CD4-positive, alpha-beta memory T cell (primary cell): Measurements from ENCODE around the gene PEX12. TPM values are rescaled to one million over a fixed set of nuclear protein-coding genes. Genes with fewer than 3 reads are reported as not detected.
A peak's percentile ranks its signal among the peaks of the same experiment; 100 is the strongest.
"Not testable (repeated sequence)": the region's sequence is repeated elsewhere in the genome, so short reads cannot be mapped to it uniquely, and the experiment has no call there.

Experiments used
- CTCF ChIA-PET: fragments of 350-600 bp; sonication (Branson Sonifier 250); formaldehyde crosslinking; loops from one replicate; lab custom pipeline; 2021; ENCODE audit warnings: inconsistent platforms; ENCODE audit not compliant: partially characterized antibody; lab: Charles Lee
- POLR2A ChIA-PET: fragments of 350-600 bp; sonication (Branson Sonifier 250); formaldehyde crosslinking; loops from one replicate; lab custom pipeline; 2021; ENCODE audit not compliant: partially characterized antibody; lab: Charles Lee
- DNase-seq, 5 donors: peaks; one replicate each; pipeline versions ENCODE4 v3.0.0 to v3.0.0-alpha.2; 2020 to 2022; ENCODE audit warnings: mixed read lengths in 1 of 5
- H3K27ac ChIP-seq: one replicate; pipeline ENCODE4 v1.7.0; 2013; ENCODE audit warnings: low read depth, low read length
- H3K27me3 ChIP-seq: 2 replicates; pipeline ENCODE4 v1.7.0; 2013; ENCODE audit warnings: mild to moderate bottlenecking, low read length, moderate library complexity; ENCODE audit not compliant: insufficient read depth
- H3K36me3 ChIP-seq: 2 replicates; pipeline ENCODE4 v1.7.0; 2013; ENCODE audit warnings: mild to moderate bottlenecking, low read length, moderate library complexity; ENCODE audit not compliant: insufficient read depth
- H3K4me1 ChIP-seq: 2 replicates; pipeline ENCODE4 v1.7.0; 2013; ENCODE audit warnings: mild to moderate bottlenecking, low read length, moderate library complexity; ENCODE audit not compliant: insufficient read depth
- H3K4me3 ChIP-seq, 2 donors: one replicate each; pipeline ENCODE4 v1.7.0; 2013; ENCODE audit warnings: low read length in 2 of 2, mild to moderate bottlenecking in 1 of 2
- H3K9me3 ChIP-seq, 2 donors: one replicate each; pipeline ENCODE4 v1.7.0; 2013; ENCODE audit warnings: low read length in 2 of 2, control low read depth in 1 of 2; ENCODE audit not compliant: control insufficient read depth in 1 of 2
- H3K27ac Mint-ChIP-seq, 7 donors: one replicate each; pipeline ENCODE4 v1.8.0; 2020 to 2021; ENCODE audit warnings: mixed read lengths in 7 of 7, mild to moderate bottlenecking in 6 of 7, inconsistent platforms in 3 of 7, moderate library complexity in 3 of 7
- H3K27me3 Mint-ChIP-seq, 2 donors: one replicate each; pipeline ENCODE4 v1.8.0; 2020 to 2021; ENCODE audit warnings: mixed read lengths in 2 of 2
- H3K36me3 Mint-ChIP-seq, 2 donors: one replicate each; pipeline ENCODE4 v1.8.0; 2020 to 2021; ENCODE audit warnings: mixed read lengths in 2 of 2, inconsistent platforms in 1 of 2, mild to moderate bottlenecking in 1 of 2
- H3K4me1 Mint-ChIP-seq, 4 donors: one replicate each; pipeline ENCODE4 v1.8.0; 2020 to 2021; ENCODE audit warnings: mixed read lengths in 4 of 4, mild to moderate bottlenecking in 1 of 4
- H3K4me3 Mint-ChIP-seq, 8 donors: one replicate each; pipeline ENCODE4 v1.8.0; 2020 to 2021; ENCODE audit warnings: mixed read lengths in 8 of 8, mild to moderate bottlenecking in 7 of 8, moderate library complexity in 6 of 8, inconsistent platforms in 3 of 8
- H3K9me3 Mint-ChIP-seq, 8 donors: one replicate each; pipeline ENCODE4 v1.8.0; 2020 to 2021; ENCODE audit warnings: mixed read lengths in 8 of 8, mild to moderate bottlenecking in 5 of 8, inconsistent platforms in 3 of 8, moderate library complexity in 1 of 8
- intact Hi-C: fragments of 100-400 bp; cut with micrococcal nuclease; formaldehyde crosslinking; loops from one replicate; pipeline ENCODE4 v1.15.1; 2023
- polyA plus RNA-seq, 2 donors: library from polyadenylated mRNA; unstranded; fragments of 300-500 nt; fragmentation: Illumina TruSeq; gene quantifications; one replicate each; pipeline ENCODE4 v1.2.3, GENCODE V29; 2021
- total RNA-seq, 2 experiments: library from RNA; stranded (reverse); gene quantifications; one replicate each; pipeline ENCODE4 v1.2.3, GENCODE V29; 2021

PEX12 gene
- total and polyA plus RNA-seq, 4 experiments from 2014 or later = 1.3 to 8.5 (median 5.5) TPM

- H3K4me1 ChIP-seq, H3K27me3 ChIP-seq, H3K36me3 Mint-ChIP-seq, intact Hi-C loops, H3K27ac ChIP-seq, H3K36me3 ChIP-seq, H3K9me3 ChIP-seq, DNase-seq, H3K9me3 Mint-ChIP-seq, H3K27ac Mint-ChIP-seq, H3K4me3 ChIP-seq: not testable (repeated sequence)
- H3K4me3 Mint-ChIP-seq = peak overlapping the region in 1 of 8 donors; percentile 4
- H3K27me3 Mint-ChIP-seq = peaks cover 1 to 20% of the 10 kb centered on the region in 2 donors
- CTCF ChIA-PET = interaction anchor here (1.1 to 1.2 kb wide), 2 partner anchors 10 to 24 kb away, joined by 3 read pairs; no protein-coding TSS in a partner anchor
- H3K4me1 Mint-ChIP-seq = peaks cover 6 to 15% (median 9%) of the 10 kb centered on the region in 4 donors
- POLR2A ChIA-PET = interaction anchor here (1.2 kb wide), 2 partner anchors 16 to 168 kb away, joined by 3 read pairs; no protein-coding TSS in a partner anchor
Measured at GRCh38 chr17:35563181-35563580, 15.2 kb downstream of the PEX12 start.

GRCh38 chr17:35560703-35561102 lies 17.7 kb downstream of the PEX12 start, which contains the start of gene SLFN14:
TSS of gene SLFN14 (minus strand) at chr17:35560819. CDS start at chr17:35558062, 2,757 bp downstream.
- H3K36me3 Mint-ChIP-seq = no peaks in the 10 kb centered on the region
- ChIA-PET CTCF (no interaction called here), POLR2A (interaction anchor here (1.2 kb wide), 1 partner anchor 11 kb away, joined by 3 read pairs; no protein-coding TSS in a partner anchor)
- DNase-seq = no peak
- Histone ChIP-seq H3K27me3 (no peaks in the 10 kb centered on the region), H3K9me3 (no peaks in the 10 kb centered on the region), H3K4me3 (no peak within 1 kb of the TSS), H3K36me3 (no peaks in the 10 kb centered on the region), H3K27ac (no peak within 1 kb of the TSS), H3K4me1 (no peaks in the 10 kb centered on the region)
- intact Hi-C loops = no loop called here
- no peaks in the 10 kb centered on the region for H3K9me3 Mint-ChIP-seq
- H3K4me3 Mint-ChIP-seq = no peak within 1 kb of the TSS
- H3K4me1 Mint-ChIP-seq = no peaks in the 10 kb centered on the region
- peaks cover 1 to 18% of the 10 kb centered on the region in 2 donors for H3K27me3 Mint-ChIP-seq
- no peak within 1 kb of the TSS for H3K27ac Mint-ChIP-seq

DNA sequence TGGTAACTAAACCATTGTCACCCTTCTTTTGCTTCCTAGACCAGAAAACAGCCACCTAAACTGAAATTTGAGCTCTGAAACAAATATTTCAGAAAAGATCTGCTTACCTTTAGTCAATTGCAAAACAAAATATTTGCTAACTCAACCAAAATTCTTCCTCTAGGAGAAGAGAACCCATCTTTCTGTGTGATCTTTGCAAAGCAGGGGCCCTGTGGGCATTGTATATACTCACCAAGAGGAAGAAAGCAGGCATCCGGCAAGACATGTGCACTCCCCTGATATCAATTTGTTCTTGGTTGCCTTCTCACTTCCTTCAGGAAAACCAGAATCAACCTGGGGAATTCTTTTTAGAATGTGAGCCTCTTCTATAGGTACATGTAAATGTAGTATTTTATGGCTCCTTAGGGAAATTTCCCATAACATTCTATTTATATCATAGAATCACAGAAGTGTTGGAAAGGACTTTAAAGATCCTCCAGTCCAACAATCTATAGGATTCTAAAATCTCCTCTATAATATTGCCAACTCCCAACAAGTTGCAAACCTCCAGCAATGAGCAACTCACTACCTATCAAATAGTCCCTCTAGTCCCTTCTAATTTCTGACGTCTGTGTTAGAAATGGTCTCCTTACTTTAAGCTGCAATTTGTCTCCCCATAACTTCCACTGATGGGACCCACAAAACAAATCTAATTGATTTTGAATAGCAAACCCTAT lies 18.7 kb downstream of the PEX12 start:
- Histone ChIP-seq H3K27me3 (no peaks in the 10 kb centered on the region), H3K27ac (no peak overlapping the region), H3K9me3 (no peaks in the 10 kb centered on the region), H3K36me3 (no peaks in the 10 kb centered on the region), H3K4me1 (no peaks in the 10 kb centered on the region), H3K4me3 (no peak overlapping the region)
- no peak overlapping the region for H3K4me3 Mint-ChIP-seq
- peaks cover 1 to 18% of the 10 kb centered on the region in 2 donors for H3K27me3 Mint-ChIP-seq
- no peak for DNase-seq
- no peaks in the 10 kb centered on the region for H3K9me3 Mint-ChIP-seq
- H3K27ac Mint-ChIP-seq = no peak overlapping the region
- H3K36me3 Mint-ChIP-seq = no peaks in the 10 kb centered on the region
- ChIA-PET POLR2A (interaction anchor here (1.2 kb wide), 1 partner anchor 12 kb away, joined by 3 read pairs; no protein-coding TSS in a partner anchor), CTCF (interaction anchor here (0.6 to 1.1 kb wide), 3 partner anchors 12 to 401 kb away, joined by 3 read pairs; no protein-coding TSS in a partner anchor)
- intact Hi-C loops = no loop called here
- no peaks in the 10 kb centered on the region for H3K4me1 Mint-ChIP-seq

DNA sequence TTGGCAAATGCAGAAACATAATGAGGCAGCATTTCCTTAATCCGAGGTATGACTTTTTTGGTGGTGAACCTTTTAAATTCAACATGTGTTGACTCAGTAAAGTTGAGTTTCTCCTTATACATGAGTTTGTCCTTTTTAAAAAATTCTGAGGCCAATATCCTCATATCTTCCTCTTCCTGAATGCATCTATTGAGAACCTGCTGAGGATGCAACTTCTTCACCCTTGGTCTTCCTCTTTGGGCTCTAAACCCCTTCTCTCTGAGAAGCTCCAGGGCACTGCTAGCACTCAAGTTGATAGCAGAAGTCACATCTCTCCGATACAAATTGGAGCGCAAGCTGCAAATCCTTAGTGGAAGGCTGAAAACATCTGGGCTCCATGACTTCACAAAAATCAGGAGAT lies 21.0 kb downstream of the PEX12 start:
- Histone ChIP-seq H3K27ac (no peak overlapping the region), H3K4me1 (no peaks in the 10 kb centered on the region), H3K27me3 (no peaks in the 10 kb centered on the region), H3K4me3 (no peak overlapping the region), H3K9me3 (no peaks in the 10 kb centered on the region), H3K36me3 (no peaks in the 10 kb centered on the region)
- ChIA-PET CTCF (no interaction called here), POLR2A (no interaction called here)
- DNase-seq = no peak
- H3K36me3 Mint-ChIP-seq = no peaks in the 10 kb centered on the region
- H3K4me3 Mint-ChIP-seq = no peak overlapping the region
- peaks cover 1 to 18% of the 10 kb centered on the region in 2 donors for H3K27me3 Mint-ChIP-seq
- intact Hi-C loops = no loop called here
- no peaks in the 10 kb centered on the region for H3K9me3 Mint-ChIP-seq
- H3K27ac Mint-ChIP-seq = no peak overlapping the region
- no peaks in the 10 kb centered on the region for H3K4me1 Mint-ChIP-seq

DNA sequence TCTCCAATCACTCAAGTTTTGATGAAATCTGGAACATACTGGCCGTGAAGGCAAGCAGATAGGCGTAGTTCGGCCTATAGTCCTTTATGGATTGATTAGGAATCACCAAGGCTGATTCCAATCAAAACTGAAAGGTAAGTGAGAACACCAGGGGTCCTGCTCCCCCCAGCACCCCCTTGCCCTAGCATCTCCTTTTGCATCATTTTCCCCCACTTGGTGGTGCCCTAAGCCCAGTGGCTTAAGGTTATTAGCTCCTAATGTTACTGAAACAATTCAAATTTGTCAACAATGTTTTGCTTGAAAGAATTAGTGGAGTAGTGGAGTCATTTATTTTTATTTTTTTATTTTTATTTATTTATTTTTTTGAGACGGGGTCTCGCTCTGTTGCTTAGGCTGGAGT lies 22.7 kb downstream of the PEX12 start:
- DNase-seq = no peak
- peaks cover 0 to 2% of the 10 kb centered on the region in 2 donors for H3K36me3 Mint-ChIP-seq
- Histone ChIP-seq H3K36me3 (no peaks in the 10 kb centered on the region), H3K27me3 (no peaks in the 10 kb centered on the region), H3K4me3 (no peak overlapping the region), H3K4me1 (no peaks in the 10 kb centered on the region), H3K9me3 (no peaks in the 10 kb centered on the region), H3K27ac (no peak overlapping the region)
- H3K27me3 Mint-ChIP-seq = peaks cover 1 to 16% of the 10 kb centered on the region in 2 donors
- H3K27ac Mint-ChIP-seq = no peak overlapping the region
- intact Hi-C loops = no loop called here
- ChIA-PET CTCF (interaction anchor here (1.2 kb wide), 1 partner anchor 13 kb away, joined by 3 read pairs; no protein-coding TSS in a partner anchor), POLR2A (interaction anchor here (1.0 to 1.3 kb wide), 2 partner anchors 14 to 31 kb away, joined by 3 read pairs; partner anchors contain the start of gene AP2B1)
- no peak overlapping the region for H3K4me3 Mint-ChIP-seq
- no peaks in the 10 kb centered on the region for H3K9me3 Mint-ChIP-seq
- no peaks in the 10 kb centered on the region for H3K4me1 Mint-ChIP-seq

DNA sequence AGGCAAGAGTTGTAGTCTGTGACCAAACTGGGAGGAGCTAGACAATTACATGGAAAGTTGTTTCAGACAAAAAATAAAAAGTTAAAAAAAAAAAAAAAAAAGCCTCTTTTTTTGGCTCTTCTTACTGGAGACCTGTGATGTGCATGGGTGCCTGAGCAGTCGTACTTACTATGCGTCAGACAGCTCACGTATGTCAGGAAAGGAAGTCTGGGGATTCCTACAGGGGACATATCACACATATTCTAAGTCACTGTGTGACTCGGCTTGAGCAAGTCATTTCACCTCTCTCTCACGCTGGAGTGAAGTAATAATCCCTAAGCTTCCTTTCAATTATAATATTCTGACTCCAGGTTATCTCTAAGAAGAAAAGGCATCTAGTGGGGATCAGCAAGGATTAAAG lies 23.7 kb downstream of the PEX12 start:
- POLR2A ChIA-PET = interaction anchor here (1.4 kb wide), 1 partner anchor 15 kb away, joined by 4 read pairs; no protein-coding TSS in a partner anchor
- H3K27ac ChIP-seq = no peak overlapping the region
- peaks cover 2 to 4% of the 10 kb centered on the region in 2 donors for H3K36me3 Mint-ChIP-seq

DNA sequence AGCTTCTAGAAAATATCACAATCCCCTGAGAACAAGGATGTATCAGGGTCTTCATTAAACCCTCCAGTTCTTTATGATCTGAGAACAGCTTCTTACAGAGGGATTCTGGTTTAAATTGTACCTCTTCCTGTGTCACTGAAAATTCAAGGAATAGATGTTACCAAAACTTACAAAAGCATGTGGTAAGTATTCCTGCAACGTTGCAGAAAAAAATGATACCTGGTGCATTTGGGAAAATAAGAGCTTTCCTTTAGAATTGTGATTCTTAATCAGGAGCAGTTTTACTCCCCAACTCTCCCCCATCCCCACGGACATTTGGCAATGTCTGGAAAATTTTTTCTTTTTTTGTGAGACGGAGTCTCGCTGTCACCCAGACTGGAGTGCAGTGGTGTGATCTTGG lies 25.1 kb downstream of the PEX12 start:
- no peaks in the 10 kb centered on the region for H3K27me3 ChIP-seq
- Mint-ChIP-seq H3K9me3 (no peaks in the 10 kb centered on the region), H3K27me3 (peaks cover 0 to under 1% of the 10 kb centered on the region in 2 donors), H3K4me1 (no peaks in the 10 kb centered on the region), H3K4me3 (no peak overlapping the region), H3K27ac (no peak overlapping the region), H3K36me3 (peaks cover 2 to 4% of the 10 kb centered on the region in 2 donors)
- H3K36me3 ChIP-seq = no peaks in the 10 kb centered on the region
- POLR2A ChIA-PET = no interaction called here
- H3K27ac ChIP-seq = no peak overlapping the region
- no peaks in the 10 kb centered on the region for H3K4me1 ChIP-seq
- CTCF ChIA-PET = interaction anchor here (1.1 to 1.3 kb wide), 2 partner anchors 9 to 25 kb away, joined by 3 read pairs; partner anchors contain the start of gene PEX12
- no peak for DNase-seq
- no peaks in the 10 kb centered on the region for H3K9me3 ChIP-seq
- intact Hi-C loops = no loop called here
- no peak overlapping the region for H3K4me3 ChIP-seq

More for the DNA sequence above, 23.7 kb downstream of the PEX12 start:
- Mint-ChIP-seq H3K27me3 (peaks cover 0 to 10% of the 10 kb centered on the region in 2 donors), H3K9me3 (no peaks in the 10 kb centered on the region), H3K4me1 (no peaks in the 10 kb centered on the region), H3K27ac (no peak overlapping the region), H3K4me3 (no peak overlapping the region)
- Histone ChIP-seq H3K9me3 (no peaks in the 10 kb centered on the region), H3K36me3 (no peaks in the 10 kb centered on the region), H3K4me3 (no peak overlapping the region), H3K4me1 (no peaks in the 10 kb centered on the region), H3K27me3 (no peaks in the 10 kb centered on the region)
- intact Hi-C loops = no loop called here
- DNase-seq = no peak
- CTCF ChIA-PET = interaction anchor here (1.2 to 1.3 kb wide), 3 partner anchors 14 to 57 kb away, joined by 3 read pairs; partner anchors contain the start of gene PEX12
